NCI-H1105 treated with DMSO at 0.1 percent for 48 hours (cell line): ENCODE data around the gene TXN2.
A peak's percentile ranks its signal among the peaks of the same experiment; 100 is the strongest.
"Not testable (repeated sequence)": the region's sequence is repeated elsewhere in the genome, so short reads cannot be mapped to it uniquely, and the experiment has no call there.

Source experiments
- DNase-seq: peaks from one replicate; lab custom pipeline; 2025; lab: John Stamatoyannopoulos, UW

TXN2 gene, protein sequence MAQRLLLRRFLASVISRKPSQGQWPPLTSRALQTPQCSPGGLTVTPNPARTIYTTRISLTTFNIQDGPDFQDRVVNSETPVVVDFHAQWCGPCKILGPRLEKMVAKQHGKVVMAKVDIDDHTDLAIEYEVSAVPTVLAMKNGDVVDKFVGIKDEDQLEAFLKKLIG

DNA sequence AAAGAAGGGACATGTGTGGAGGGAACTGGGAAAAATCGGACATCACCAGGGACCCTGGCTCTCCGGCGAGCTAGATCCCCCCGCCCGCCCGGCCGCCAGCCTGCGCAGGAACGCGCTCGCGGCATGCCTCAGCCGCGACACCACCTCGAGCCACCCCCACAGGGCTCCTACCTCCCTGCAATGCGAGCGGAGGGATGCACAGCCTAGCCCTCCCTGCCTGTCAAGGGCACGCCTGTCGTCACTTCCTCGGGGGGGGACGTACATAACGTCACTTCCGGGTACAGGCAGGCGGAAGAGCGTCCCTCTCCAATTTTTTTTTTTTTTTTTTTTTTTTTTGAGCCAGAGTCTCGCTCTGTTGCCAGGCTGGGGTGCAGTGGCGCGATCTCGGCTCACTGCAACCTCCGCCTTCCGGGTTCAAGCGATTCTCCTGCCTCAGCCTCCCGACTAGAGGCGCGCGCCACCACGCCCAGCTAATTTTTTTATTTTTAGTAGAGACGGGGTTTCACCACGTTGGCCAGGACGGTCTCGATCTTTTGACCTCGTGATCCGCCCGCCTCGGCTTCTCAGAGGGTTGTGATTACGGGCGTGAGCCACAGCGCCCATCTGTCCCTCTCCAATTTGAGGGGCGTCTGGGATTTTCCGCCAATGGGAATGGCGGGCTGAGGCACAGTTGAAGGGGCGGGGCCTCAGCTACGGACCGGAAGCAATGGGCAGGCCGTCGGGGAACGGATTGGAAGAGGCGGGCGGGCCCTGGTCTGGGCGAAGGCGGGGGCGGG is at the start of gene TXN2:
Gene TXN2, minus strand, starts transcription at position 248 of the 776 bp plus-strand sequence. CDS start 803 bp downstream, outside the sequence.
- peak; percentile 92 for DNase-seq

DNA sequence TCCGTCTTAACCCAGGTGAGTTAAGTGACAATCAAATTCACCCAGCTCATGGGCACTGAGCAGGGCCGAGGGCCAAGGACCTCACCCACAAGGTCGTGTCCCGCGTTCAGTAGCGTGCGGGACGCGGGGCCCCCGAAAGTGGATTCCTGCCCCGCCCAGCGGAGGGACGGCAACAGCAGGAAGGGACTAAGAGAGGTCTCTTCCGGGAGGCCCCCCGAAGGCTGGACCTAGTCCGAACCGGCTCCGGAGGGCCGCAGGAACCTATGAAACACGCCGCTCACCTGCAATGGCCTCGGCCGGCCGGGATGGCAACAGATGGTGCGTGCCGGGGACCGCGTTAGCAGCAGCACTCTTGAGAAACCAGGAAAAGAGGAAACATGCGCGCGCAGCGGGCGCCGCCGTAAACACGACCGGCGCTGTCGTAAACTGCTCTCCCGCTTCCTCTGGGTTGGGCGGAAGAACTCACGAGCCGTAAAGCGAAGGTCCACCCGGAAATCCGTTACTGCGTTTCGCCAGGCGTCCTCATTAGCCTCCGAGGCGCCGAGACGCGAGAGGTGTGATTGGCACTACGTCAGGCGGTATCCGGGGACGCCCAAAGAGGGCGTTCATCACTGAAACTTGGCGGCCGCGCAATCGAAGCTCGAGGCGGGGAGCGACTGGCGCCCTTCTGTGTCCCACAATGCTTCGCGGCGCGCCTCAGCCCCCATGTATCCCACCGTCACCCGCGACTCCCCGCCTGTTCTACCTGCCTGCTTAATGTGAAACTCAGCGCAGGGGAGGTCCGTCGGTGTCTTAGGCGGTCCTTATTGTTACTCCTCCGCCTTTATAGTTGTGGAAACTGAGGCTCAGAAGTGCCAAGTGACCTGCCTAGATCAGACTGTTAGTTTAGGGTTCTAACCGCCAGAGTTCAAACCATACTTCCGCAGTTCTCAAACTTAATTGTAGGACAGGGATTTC is 47.6 kb upstream of the TXN2 start, which contains the start of gene EIF3D:
Gene EIF3D, minus strand, starts transcription at position 372 of the 957 bp plus-strand sequence. CDS start 3,045 bp downstream, outside the sequence.
- DNase-seq = peak; percentile 98

DNA sequence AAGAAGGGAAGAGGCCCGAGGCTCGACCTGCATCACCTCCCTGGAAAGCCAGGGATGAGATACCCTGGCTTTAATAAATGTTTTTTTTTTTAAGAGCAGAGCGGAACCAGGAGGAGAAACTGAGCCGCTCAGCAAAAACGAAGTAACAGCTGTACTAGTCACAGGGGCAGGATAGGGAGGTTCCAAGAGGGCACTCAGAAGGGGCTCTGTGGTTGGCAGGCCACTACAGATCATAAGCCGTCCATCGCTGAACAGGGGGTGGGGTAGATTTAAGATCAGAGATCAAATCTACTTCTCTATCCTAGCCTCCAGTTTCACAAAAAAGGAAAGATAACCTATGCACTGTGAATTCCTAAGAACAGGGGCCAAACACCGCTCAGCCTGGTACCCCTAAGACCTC is 46.9 kb upstream of the TXN2 start:
- DNase-seq = no peak

DNA sequence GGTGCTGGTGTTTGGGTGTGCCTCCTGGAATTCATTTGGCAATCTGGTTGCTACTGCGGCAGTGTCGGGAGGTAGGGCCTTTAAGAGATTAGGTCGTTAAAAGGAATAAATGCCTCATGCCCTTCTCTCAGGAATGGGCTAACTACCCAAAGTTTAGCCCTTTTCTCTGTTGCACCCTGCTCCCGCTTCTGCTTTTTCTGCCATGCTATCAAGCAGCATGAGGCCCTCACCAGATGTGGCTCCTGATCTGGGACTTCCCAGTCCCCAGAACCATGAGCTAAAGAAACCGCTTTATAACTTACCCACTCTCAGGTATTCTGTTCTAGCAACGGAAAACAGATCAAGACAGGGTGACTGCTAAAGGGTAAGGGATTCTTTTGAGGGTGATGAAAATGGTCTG is 41.2 kb upstream of the TXN2 start:
- DNase-seq = no peak

DNA sequence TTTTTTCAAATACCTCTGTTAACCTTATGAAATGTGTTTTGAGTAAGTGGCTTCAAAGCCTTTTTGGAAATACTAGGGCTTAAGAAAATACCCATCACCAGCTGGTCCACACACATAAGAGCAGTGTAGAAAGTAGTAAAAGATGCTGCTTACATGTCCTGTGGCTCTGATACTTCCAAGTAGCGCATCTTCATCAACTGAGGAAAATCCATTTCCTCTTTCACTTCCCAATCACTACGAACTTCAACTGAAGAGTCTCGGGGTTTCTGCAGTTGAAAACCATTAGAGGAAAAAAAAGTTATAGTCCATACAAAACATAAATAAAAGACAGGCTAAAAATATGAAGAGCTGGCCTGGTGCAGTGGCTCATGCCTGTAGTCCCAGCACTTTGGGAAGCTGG is 39.0 kb upstream of the TXN2 start:
- DNase-seq = no peak

DNA sequence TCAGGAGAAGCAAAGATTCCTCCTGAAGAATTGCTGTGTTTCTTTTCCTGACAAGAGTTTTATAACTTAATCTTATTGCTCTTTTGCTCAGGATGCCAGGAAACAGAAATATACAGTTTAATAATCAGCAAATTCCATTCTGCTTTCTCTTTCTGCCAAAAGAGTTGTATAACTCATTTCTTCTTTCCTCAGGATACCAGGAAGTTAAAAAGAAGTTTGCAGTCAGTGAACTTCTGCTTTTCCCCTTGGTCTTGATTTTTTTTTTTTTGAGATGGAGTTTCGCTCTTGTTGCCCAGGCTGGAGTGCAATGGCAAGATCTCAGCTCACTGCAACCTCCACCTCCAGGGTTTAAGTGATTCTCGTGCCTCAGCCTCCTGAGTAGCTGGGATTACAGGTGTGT is 38.5 kb upstream of the TXN2 start:
- not testable (repeated sequence) for DNase-seq

DNA sequence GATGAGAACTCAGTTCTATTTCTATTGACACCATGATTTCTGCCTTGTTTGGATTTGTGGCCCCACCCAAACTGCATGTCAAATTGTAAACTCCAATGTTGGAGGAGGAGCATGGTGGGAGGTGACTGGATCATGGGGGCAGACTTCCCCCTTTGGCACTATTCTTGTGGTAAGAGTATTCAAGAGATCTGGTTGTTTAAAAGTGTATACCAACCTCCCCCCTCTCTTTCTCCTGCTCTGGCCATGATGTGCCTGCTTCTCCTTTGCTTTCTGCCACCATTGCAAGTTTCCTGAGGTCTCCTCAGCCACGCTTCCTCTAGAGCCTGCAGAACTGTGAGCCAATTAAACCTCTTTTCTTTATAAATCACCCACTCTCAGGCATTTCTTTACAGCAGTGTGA is 33.3 kb upstream of the TXN2 start:
- DNase-seq = no peak

DNA sequence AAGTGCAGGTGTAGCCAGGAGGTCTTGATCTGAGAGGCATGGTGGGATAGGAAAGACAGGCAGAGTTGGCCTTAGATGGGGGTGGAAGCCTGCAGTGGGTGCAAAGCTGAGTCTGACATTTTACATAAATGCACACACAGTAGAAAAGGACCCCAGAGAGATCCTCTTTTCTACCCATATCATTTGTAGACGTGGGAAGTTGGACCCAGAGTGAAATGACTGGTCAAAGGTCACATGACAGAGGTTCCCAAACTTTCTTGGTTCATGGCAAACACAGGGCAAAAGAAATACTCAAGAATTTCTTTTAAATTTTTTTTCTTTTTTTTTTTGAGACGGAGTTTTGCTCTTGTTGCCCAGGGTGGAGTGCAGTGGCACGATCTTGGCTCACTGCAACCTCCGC is 31.6 kb upstream of the TXN2 start:
- DNase-seq = no peak

DNA sequence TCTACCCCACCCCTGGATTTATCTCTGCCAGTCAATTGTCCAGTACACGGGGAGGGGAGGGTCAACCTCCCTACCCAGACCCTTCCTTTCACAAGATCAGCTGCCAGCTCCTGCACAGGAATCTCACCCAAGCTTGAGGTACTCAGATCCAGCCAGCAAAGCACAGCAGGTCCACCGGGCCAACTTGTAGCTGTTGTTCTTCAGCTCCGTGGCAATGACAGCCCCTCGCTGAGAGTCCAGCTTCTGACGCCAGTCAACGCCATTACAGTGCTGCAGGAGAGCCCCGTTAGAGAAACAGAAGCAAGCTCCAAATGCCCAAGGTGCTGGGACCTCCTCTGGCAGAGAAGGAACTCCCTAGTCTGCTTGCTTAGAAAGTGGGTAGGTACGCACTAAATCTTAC is 30.9 kb upstream of the TXN2 start:
- DNase-seq = no peak

DNA sequence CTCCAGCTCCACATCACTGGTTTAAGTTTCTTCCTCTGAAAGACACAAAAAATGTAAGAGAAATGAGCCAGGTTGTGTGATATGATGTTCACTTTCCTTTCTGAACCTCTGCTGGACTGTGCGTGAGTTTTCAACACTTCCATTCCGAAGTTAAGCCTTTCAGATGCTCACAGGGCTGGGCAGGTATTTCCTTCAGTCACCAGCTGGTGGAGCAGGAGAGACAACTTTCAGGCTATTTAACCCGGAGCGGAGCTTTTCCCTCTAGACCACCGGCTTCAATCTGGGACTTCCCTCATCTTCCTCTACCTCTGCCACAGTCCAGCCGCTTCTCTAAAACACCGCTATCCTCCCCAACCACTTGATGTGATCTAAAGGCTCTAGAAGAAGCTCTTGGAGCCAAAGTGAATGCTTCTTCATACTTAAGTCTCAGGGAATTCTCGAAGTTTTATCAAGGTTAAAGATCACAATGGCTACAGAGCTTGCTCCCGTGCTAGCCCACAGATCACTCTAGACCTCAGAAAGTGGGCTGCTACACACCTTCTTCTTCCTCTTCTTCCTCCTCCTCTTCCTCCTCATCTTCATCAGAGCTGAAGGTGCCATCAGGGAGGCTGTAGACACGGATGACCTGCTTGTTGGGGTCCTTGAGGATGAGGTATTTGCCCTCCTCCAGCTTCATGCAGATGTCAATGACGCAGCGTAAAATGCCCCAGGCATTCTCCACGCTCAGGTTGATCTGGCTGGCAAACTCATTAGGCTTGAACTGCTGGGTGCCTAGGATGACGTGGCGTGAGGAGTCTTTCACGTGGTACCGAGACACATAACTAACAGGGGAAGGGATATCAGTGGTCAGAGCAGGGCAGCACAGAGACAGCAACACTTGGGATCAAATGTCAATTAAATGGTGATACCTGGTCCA is 29.8 kb upstream of the TXN2 start:
- DNase-seq = peak; percentile 12

DNA sequence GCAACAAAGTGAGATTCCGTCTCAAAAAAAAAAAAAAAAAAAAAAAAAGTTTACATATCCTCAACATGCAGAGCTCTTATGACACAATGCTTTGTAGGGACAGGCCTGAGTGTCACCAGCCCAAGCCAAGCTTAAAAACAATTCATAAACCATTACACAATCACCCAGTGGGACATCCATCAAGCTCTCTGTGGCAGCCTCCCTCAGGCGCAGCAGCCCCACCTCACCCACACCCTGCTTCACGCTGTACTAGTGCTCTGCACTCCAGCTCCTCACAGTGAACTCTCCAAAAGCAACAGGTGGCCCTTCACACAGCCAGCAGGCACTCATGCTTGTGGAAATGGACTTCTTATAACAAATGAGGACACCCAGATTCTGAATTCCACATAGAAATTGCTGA is 28.9 kb upstream of the TXN2 start:
- DNase-seq = no peak

DNA sequence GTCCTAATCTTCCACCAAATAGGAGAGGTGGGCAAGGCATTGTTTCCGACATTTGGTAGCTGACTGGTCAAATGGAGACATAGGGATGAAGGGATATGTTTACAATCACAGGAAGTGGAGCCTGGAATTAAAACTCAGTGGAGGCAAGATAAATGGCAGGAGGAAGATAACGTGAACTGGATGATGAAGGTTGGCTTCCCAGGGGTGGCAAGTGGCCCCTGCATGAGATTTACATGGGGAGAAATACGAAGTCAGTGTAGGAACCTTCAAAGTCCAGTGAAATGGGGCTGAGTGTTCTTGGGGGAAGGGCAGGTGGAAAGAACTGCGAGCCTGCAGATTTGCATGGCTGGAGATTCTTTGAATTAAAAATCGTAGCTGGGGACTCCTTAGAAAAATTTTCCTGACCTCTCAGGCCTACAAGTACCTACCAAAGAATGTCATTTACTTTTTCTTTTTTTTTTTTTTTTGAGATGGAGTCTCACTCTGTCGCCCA is 26.1 kb upstream of the TXN2 start:
- DNase-seq = no peak

DNA sequence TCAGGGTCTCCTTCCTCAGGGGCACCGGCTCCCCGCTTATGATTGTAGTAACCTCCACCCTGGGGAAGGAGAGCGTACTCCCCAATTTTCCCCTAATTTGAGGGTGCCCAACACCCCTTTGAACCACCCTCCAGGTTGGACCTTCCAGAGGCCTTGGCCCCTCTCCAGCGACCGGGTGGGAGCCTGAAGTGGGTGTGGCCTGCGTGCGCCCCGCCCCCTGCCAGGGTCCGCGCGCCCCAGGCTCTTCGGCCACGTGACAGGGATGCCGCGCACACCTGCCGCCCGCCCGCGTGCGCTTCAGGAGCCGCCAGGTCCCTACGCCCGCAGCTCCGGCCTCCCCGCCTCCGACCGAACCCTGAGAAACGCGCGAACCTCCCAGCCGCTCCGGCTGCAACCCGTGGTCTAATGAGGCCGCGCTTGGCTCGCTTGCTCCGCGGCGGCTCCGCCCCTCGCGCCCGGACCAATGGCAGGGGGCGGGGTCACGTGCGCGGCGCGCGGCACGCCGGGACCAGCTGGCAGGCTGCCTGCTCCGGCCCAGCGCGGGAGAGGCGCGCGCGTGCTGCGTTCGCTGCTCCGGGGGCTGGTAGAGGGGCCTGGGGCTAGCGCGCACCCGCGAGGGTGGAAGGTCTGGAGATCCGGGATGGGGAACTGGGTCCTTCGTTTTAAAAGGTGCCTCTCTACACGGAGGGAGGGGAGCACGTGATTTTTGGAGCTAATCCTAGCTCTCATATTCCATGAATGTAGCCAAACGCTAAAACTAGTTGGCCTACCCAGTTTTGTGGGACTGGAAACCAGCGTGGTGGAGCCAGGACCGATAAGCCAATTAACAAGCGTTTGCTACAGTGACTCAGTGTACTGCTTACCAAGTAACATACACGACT is 25.4 kb upstream of the TXN2 start, which contains the start of gene FOXRED2:
Gene FOXRED2, minus strand, starts transcription at position 404 of the 881 bp plus-strand sequence. CDS start 618 bp downstream, outside the sequence.
- DNase-seq = peak; percentile 89

DNA sequence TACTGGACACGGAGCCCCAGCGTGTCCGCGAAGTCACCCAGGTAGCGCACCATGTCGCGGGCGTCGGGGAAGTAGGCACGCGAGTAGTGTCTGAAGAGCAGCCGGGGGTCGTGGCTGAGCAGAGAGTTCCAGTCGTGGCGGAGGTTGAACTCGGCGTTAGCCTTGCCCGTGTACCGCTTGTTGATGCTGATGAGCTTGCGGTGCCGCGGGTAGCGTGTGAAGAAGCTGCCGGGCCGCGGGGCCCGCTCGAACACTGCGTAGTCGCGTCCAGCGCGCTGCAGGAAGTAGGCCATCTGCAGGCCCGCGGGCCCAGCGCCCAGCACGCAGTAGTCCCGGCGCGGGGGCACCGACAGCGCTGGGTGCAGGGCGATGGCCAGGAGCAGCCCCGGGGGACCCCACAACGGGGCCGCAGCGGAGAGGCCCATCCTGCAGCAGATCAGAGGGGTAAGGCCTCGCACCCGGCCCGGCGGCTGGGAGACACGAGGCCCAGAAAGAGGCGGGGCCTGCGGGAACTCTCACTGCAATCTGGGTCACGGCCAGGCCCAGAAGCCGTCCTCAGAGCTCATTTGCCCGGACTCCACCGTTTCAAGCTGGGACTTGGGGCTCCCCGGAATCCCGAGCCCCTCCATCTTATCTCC is 24.7 kb upstream of the TXN2 start:
- DNase-seq = no peak

DNA sequence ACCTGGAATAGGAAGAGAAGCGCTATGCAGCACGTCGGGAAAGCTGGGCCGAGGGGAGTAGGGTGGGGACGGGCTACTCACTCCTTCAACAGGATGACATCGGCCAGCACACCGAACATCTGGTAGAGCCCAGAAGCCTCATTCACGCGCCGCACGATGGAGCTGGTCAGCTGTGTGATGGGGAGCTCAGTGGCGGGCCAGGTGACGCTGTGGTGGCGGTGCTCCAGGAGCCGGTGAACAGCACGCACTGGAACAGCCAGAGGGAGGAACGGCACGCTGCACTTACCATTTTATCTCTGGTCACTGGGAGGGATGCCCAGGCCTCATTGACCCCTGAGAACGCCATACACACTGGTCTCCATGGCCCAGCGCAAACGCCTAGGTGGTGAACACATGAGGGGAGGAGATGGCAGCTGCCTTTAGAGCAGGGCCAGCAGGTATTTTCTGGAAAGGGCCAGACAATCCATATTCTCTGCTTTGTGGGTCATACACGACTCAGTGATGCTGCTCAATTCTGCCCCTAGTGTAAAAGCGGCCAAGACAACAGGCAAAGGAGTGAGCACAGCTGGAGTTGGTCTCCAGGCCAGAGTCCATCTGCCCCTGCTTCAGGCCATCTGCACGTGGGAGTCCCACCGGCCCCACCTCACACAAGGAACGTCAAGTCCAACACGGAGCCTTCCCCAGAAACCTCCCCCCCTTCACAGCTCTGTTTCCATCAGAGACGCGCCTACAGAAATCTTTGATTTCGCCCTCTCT is 16.6 kb upstream of the TXN2 start:
- DNase-seq = no peak

DNA sequence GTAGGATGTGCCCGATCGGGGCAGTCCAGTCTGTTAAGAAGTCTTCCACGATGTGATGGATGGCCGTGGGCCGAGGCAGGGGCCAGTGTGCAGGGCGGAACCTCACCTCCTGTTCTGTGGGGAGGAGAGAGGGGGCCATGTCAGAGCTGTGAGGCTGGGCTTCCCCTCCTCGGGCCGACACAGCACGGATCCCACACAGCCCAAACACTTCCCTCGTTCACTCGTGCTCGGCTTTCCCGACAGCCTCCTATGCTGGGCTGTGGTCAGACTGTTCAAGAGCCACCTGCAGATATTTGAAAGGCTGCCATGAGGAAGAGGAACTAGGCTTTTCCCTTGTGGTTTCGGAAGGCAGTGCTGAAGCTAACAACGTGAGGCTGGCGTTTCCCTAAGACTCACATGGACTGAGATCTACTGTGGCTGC is 12.3 kb upstream of the TXN2 start:
- DNase-seq = no peak

DNA sequence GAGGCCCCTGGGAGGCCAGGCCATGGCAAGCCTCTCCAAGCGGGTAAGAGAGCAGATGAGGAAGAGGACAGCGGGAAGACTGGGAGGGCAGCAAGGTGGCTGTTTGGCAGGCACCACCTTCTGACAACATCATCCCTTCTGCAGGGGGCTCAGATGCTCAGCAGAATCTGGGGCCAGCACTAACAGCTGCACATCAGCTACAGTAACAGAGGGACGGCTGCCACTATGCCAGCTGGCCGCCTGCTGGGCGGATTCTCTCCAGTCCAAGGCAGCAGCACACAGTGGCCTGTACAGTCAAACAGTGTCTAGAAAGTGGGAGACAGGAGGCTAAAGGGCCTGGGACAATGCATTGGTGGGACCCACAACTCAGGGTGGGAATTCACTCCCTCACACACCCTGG is 10.7 kb upstream of the TXN2 start:
- no peak for DNase-seq

DNA sequence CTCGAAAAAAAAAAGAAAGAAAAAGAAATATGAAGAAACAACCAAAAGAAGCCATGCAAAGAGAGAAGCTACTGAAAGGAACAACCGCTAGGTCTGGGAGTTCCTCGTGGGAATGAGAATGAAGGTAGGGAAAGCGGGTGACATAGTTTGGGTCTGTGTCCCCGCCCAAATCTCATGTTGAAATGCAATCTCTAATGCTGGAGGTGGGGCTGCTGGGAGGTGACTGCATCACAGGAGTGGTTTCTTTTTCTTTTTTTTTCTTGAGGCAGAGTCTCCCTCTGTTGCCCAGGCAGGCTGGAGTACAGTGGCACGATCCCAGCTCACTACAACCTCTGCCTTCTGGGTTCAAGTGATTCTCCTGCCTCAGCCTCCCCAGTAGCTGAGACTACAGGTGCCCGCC is 9.7 kb upstream of the TXN2 start:
- DNase-seq = no peak
